ENCODE data around the gene ACAD8.

ACAD8 gene

GRCh38 chr11:134289789-134290188 is 36.4 kb downstream of the ACAD8 start:
- DNase-seq (ENCODE audit: low read depth in 3 of 3): no peak

- no peak for DNase-seq (ENCODE audit: low read depth in 3 of 3)
These were observed 37.3 kb downstream of the ACAD8 start for GRCh38 chr11:134290646-134291045.

GRCh38 chr11:134291196-134291595 is 37.8 kb downstream of the ACAD8 start:
- DNase-seq (ENCODE audit: low read depth in 3 of 3): no peak

- no peak for DNase-seq (ENCODE audit: low read depth in 3 of 3)
These were observed 39.3 kb downstream of the ACAD8 start for GRCh38 chr11:134292661-134293060.

- no peak for DNase-seq (ENCODE audit: low read depth in 3 of 3)
These were observed 40.0 kb downstream of the ACAD8 start for GRCh38 chr11:134293119-134294113.

GRCh38 chr11:134294664-134295063 is 41.3 kb downstream of the ACAD8 start:
- no peak for DNase-seq (ENCODE audit: low read depth in 3 of 3)

- no peak for DNase-seq (ENCODE audit: low read depth in 3 of 3)
These were observed 58.9 kb downstream of the ACAD8 start for GRCh38 chr11:134312223-134312622.

- DNase-seq (ENCODE audit: low read depth in 3 of 3): no peak
These were observed 59.4 kb downstream of the ACAD8 start for GRCh38 chr11:134312807-134313206.

- no peak for DNase-seq (ENCODE audit: low read depth in 3 of 3)
These were observed 60.0 kb downstream of the ACAD8 start for GRCh38 chr11:134313379-134313778.

- DNase-seq (ENCODE audit: low read depth in 3 of 3): no peak
These were observed 60.6 kb downstream of the ACAD8 start for GRCh38 chr11:134313821-134314607.

All from stimulated activated CD4-positive, alpha-beta T cell treated with anti-CD3 and anti-CD28 coated beads, TNF-alpha, amount 100 ng/mL, for 4 hours (primary cell).